NCI-H2227 (cell line): ENCODE results near the gene SIX4.

Experiments
- DNase-seq: peaks from one replicate; lab custom pipeline; 2025; ENCODE audit not compliant: unreplicated experiment; lab: John Stamatoyannopoulos, UW

Gene SIX4

DNA sequence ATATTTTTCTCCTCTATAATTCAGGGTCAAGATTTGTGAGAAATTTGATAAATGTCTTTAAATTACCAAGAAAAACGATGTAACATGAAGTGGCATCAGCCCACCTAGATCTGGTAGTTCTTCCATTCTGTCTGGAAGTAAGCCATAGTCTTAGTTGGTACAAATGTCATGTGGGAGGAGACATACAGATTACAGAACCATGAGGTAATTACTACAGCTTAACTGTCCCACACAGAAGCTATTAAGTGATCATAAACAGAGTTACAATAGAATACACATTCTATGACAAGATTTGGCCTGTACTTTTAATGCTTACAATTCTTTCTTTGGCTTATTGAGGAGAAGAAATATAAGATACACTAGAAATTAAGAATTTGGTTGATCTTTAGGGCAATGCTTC, 61.2 kb downstream of the SIX4 start:
- no peak for DNase-seq

DNA sequence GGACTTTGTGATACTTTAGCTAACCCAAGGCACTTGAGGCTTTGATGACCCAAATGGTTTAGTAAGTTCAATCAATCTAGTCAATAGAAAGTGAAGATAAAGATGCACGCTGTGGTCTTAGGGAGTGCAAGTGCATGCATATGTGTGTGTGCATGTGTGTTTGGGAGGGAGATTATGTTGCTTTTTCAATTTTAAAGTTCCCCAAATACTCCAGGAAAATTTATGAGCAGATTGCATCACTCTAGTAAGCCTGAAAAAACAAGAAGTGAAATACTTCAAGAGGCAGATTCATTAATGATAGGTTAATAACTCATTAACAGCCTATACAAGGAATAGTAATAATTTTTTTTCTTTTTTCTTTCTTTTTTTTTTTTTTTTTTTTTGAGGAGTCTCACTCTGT, 62.4 kb downstream of the SIX4 start:
- DNase-seq, result no peak
